HTR-8/SVneo (cell line): ENCODE measurements around the gene DNAI1.

Source experiments
- DNase-seq: peaks from one replicate; pipeline ENCODE4 v3.0.0; 2011; ENCODE audit warnings: low spot score, mixed read lengths; ENCODE audit not compliant: insufficient read length
- FAIRE-seq: peaks from 2 replicates; lab custom pipeline; 2011; peaks lifted over from hg19 to GRCh38; lab: Jason Lieb, UNC

Gene DNAI1

DNA sequence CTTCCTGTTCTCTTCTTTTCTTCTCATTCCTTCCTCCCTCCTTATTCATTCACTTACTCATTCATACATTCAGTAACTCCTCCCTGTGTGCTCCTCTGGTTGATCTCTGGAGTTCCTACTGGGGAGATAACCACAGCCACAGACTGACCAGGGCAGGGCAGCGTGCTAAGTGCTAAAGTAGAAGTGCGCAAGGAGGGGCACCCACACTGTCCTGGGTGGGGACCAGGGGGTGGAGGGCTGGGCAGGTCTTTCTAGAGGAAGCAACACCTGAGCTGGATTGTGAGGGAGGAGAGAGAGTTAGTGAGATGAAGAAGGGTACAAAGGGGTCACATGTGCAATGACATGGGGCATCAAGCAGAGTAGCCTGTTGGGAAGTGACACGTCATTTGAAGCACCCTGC, 50.3 kb downstream of the DNAI1 start:
- FAIRE-seq = no peak
- DNase-seq = no peak

DNA sequence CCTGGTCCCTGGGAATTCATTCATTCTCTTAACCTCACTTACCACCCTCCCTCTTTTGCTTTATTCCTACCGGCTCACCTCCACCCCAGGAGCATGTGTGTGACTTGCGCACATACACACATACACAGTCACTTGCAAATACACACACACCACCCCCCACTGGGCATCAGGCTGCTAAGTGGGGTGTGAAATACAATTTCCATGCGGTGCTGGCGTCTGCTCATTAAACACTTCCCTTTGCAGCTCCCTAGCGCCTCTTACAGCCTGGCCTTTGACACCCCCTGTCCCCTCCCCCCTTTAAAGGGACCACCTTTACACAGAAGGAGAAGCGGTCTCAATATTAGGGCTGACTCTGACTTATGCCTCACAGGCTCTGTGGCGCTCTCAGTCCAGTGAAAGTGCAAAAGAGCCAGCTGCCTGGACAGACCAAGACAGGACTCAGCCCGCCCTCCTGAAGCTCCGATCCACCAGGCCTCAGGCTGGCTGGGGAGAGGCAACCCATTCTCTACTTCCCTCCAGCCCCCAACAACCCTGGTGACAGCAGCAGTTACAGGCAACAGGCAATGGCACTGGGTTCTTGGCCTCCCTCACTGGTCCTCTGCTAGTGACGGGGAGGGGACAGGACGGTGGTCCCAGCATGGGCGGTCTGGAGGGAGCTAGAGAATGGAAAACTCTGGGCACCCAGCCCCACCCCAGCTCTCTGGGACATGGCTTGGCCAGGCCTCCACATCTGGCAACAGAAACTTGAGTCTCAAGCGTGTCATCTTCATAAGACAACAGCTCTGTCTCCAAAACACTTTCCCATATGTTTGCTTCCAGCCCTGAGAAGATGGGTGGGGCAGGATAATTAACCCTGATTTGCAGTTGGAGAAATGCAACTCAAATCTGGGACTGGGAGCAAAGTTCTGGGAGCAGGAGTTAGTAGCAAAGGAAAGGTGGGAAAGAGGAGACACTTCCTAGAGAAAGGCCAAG, 52.2 kb downstream of the DNAI1 start:
- DNase-seq (no peak), FAIRE-seq (no peak)

GRCh38 chr9:34512131-34513078, 53.8 kb downstream of the DNAI1 start:
- FAIRE-seq = no peak
- no peak for DNase-seq

GRCh38 chr9:34513567-34514214, 55.1 kb downstream of the DNAI1 start:
- DNase-seq (no peak), FAIRE-seq (no peak)

DNA sequence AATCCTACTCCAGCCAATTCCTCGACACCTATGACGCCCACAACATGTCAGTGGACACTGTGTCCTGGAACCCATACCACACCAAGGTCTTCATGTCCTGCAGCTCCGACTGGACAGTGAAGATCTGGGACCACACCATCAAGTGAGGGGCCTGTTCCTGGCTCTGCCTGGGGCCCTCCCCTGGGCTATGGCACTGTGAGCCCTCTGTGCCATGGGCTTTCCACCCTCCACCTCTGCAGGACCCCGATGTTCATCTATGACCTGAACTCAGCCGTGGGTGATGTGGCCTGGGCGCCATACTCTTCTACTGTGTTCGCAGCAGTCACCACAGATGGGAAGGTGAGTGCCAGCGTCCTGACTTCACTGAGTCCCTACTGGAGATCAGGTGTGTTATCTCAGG, 55.8 kb downstream of the DNAI1 start:
- FAIRE-seq (no peak), DNase-seq (no peak)

DNA sequence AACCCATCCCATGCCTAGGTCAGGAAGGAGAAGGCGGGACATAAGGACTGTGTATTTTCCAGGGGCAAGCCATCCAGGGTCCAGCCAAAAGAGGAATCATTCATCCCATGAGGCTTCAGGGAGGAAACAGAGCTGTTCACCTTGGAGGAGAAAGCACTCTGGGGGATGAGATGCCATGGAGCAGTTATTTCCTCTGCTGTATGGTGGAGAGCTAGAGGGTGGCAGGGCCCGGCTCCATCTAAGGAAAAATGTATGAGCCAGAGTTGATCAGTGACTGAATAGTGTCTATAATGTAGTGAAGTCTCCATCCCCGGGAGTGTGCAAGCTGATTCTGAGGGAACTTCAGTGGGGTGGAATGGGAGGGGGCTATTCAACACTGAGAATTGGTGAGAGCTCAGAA, 56.2 kb downstream of the DNAI1 start:
- no peak for FAIRE-seq
- no peak for DNase-seq

DNA sequence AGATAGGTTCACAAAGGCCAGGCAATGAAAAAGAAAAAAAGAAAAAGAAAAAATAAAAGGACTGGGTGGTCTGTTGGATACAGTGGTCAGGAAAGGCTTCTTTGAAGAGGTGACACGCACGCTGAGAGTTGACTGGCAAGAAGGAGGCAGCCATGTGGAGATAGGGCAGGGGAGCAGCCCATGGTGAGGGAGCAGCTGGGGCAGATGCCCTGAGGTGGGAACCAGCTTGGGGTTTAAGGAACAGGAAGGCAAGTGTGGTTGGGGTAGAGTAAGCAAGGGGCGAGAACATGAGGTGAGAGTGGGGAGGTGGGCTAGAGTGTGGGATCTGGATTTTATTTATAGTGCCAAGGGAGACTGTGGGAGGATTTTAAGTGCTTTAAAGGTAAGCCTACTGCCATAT, 57.4 kb downstream of the DNAI1 start:
- DNase-seq (no peak), FAIRE-seq (no peak)

DNA sequence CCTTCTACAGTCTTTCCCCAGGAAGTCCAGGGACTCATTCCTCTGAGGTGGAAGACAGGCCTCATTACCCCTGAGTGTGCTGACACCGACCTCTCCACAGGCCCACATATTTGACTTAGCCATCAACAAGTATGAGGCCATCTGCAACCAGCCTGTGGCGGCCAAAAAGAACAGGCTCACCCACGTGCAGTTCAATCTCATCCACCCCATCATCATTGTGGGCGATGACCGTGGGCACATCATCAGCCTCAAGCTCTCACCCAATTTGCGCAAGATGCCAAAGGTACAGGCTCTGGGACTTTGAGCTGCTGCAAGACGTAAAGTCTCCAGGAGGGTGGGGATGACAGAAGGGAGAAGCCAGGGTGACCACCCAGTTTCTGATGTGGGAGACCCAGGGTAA, 58.6 kb downstream of the DNAI1 start:
- DNase-seq (no peak), FAIRE-seq (no peak)

GRCh38 chr9:34518110-34518616, 59.6 kb downstream of the DNAI1 start:
- DNase-seq (no peak), FAIRE-seq (no peak)

GRCh38 chr9:34518896-34519295, 60.3 kb downstream of the DNAI1 start:
- no peak for DNase-seq
- no peak for FAIRE-seq

DNA sequence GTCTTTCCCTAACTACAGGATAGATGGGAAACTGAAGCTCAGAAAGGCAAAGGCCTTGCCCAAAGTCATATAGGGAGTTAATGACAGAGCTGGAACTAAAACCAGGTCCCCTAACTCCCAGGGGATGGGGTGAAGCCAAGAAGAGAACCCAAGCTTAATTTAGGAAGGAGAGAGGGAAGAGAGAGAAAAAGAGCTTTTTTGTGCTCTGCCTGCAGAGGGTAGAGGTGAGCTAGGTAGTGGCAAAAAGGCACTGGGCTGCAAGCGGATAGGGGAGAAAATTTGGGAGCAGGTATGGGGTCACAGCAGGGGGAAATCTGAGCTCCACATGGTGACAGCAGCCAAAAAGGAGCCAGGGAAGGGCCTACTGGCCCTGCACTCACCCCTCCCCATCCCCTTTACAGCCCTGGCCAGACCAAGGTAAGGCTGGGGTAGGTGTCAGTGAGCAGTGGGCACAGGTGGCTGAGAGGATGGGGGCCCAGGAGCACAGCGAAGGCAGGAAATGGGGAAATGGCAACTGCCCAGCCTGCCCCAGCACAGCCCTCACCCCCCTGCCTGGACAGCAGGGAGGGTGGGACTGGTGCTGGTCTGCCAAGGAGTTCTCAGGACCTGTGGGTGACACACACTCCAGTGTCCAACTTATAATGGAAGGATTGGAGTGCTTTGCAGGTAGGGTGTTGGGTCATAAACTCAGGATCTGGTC, 60.9 kb downstream of the DNAI1 start:
- DNase-seq (no peak), FAIRE-seq (no peak)

DNA sequence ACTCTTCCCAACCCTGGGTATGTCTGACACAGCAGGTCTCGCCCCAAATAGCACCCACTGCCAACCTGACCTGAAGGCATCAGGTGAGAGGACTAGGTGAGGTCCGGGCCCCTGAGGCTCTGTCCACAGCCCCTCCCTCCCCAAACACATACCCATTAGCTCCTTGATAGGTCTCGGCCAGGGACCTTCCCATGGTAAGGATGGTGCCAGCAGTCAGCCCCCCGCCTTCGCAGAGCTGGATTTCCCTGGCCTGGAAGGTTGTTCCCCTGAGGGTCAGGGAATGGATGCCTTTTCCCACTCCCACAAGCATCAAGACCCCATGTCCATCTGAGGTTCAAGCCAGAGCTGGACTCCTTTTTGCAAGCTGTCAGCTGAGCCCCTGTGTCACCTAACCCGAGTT, 61.5 kb downstream of the DNAI1 start:
- DNase-seq (no peak), FAIRE-seq (no peak)

DNA sequence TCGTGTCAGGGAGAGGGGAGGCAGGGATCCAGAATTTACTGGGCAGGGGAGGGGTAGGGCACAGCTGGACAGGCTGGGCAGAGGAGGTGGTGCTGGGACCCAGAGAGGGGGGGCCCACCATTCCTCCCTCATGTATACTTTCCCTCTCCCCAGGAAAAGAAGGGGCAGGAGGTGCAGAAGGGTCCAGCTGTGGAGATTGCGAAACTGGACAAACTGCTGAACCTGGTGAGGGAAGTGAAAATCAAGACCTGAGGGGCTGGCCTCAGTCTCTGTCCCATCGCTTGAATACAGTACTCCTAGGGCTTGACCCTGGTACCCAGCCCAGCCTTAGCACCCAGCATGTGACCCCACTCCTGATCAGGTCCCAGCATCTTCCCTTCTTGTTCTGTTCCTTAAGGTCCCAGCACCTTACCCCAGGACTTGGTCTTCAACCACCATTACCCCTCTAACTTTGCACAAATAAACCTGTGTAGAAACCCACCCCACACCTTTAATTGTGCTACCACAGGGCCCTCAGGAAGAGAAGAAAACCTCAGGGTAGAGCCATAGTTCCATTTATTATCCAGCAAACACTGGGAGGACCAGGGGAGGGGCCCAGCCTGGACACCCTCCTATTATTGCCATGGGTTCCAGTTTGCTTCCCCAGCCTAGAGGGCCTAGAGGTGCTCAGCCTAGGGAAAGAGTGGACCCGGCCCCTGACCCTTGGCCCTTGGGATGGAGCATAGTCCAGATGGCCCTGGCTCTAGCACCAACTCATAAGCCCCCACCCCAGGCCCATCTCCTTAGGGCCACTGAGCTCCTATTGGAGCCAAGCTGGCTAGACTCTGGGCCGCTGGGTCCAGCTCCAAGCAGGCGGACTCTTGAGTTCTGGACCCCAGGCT, 62.1 kb downstream of the DNAI1 start:
- DNase-seq (no peak), FAIRE-seq (no peak)

DNA sequence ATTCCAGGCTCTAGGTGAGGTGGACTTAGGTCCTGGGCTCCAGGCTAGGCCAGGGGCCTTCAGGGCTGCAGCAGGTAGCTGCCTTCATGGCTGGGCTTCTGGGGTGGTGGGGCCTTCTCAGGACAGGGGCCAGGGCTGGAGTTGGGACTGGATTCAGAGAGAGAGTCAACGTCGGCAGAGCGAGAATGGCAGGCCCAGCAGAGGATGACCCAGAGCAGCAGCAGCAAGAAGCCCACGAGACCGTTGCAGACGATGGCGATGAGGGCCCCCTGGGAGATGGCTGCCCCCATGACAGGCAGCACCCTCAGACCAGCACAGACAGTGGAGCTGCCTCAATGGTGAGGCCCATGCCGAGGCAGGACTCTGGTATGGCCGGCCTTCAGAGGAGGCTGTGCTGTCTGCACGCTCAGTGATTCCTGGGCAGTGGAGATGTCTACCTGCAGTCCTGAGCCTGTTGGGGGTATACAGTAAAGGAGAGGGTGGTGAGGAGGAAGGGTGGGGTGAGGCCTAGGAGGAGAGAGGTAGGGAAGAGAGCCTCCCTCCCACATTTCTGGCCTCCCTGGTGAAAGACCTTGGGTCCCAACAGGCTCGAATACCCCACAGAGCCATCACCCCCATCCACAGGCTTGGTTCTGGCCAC, 62.9 kb downstream of the DNAI1 start:
- no peak for FAIRE-seq
- DNase-seq = no peak

GRCh38 chr9:34522091-34522887, 63.7 kb downstream of the DNAI1 start:
- DNase-seq (no peak), FAIRE-seq (no peak)

DNA sequence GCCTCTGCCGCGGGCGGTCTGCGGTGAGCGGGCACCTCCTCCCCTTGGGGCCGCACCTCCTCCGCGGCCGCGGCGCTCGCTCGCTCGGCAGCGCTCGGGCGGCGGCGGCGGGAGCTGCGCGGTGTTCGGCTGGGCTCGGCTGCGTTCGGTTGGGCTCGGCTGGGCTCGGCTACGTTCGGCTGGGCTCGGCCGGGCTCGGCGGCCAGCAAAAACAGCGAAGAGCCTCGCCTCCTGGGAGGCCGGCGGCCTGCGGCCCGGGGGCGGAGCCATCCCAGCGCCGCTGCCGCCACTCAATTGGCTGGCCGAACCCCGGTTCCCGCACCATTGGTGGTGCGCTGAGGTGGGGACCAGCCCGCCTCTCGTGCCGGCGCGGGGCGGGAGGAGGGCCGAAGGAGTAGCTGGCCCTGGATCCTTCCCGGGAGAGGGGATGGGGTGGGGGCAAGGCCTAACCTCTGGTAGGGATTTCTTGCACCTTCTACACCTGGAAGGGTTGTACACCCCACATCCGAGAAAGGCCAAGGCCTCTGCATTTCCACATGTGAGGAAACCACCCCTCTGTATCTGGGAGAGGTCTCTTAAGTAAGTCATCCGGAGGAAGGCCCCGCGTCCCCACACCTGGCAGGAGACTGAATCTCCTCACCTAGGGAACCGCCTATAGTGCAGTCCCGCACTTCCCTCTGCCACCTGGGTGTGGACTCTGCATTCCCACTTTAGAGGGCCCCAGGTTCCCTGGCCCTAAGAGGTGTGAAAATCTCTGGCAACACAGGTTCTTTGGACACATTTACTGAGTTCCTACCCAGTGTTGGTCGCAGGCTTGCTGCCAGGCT, 64.6 kb downstream of the DNAI1 start, which contains the start of gene ENHO:
Gene ENHO (minus strand): TSS at position 20 of the 827 bp plus-strand sequence. CDS start 1,295 bp downstream, outside the sequence.
- DNase-seq (peak; percentile 84), FAIRE-seq (peak; percentile 55)
